Liver (tissue), 9 donors: ENCODE measurements around the gene SLC9A8. TPM values are rescaled to one million over a fixed set of nuclear protein-coding genes. Genes with fewer than 3 reads are reported as not detected.

Source experiments
- DNase-seq: peaks from one replicate; pipeline ENCODE4 v3.0.0-alpha.2; 2017; ENCODE audit warnings: low spot score
- H3K27ac ChIP-seq, 2 donors: one replicate each; pipeline ENCODE4 v1.7.0; 2013; ENCODE audit warnings: inconsistent platforms in 2 of 2, low read length in 2 of 2, control low read depth in 1 of 2, low read depth in 1 of 2, mild to moderate bottlenecking in 1 of 2
- H3K27me3 ChIP-seq, 4 donors: one replicate each; pipeline versions ENCODE4 v1.6.1 to v1.7.0; 2013; ENCODE audit warnings: low read length in 3 of 4, inconsistent platforms in 1 of 4, mild to moderate bottlenecking in 1 of 4, moderate library complexity in 1 of 4; ENCODE audit not compliant: control insufficient read depth in 4 of 4, insufficient read depth in 4 of 4
- H3K36me3 ChIP-seq, 4 donors: one replicate each; pipeline versions ENCODE4 v1.6.1 to v1.7.0; 2013; ENCODE audit warnings: low read length in 3 of 4, mild to moderate bottlenecking in 3 of 4, low read depth in 1 of 4, moderate library complexity in 1 of 4; ENCODE audit not compliant: control insufficient read depth in 4 of 4, insufficient read depth in 3 of 4
- H3K4me1 ChIP-seq, 4 donors: one replicate each; pipeline versions ENCODE4 v1.6.1 to v1.7.0; 2013; ENCODE audit warnings: low read length in 3 of 4, mild to moderate bottlenecking in 3 of 4, moderate library complexity in 1 of 4; ENCODE audit not compliant: control insufficient read depth in 4 of 4, insufficient read depth in 4 of 4
- H3K4me3 ChIP-seq, 3 donors: one replicate each; pipeline versions ENCODE4 v1.6.1 to v1.7.0; 2013; ENCODE audit warnings: low read length in 3 of 3, control low read depth in 1 of 3, low read depth in 1 of 3, mild to moderate bottlenecking in 1 of 3
- H3K9ac ChIP-seq, 2 donors: one replicate each; pipeline ENCODE4 v1.7.0; 2013; ENCODE audit warnings: low read length in 2 of 2, mild to moderate bottlenecking in 2 of 2, moderate library complexity in 2 of 2, control low read depth in 1 of 2, low read depth in 1 of 2
- H3K9me3 ChIP-seq, 4 donors: one replicate each; pipeline versions ENCODE4 v1.6.1 to v1.7.0; 2013; ENCODE audit warnings: low read length in 3 of 4; ENCODE audit not compliant: control insufficient read depth in 4 of 4
- ATF3 ChIP-seq: IDR thresholded peaks from 2 replicates; pipeline ENCODE4 v1.6.1; 2016; ENCODE audit warnings: antibody characterized with exemption
- CTCF ChIP-seq: fragments of 150-350 bp; IDR thresholded peaks from 2 replicates; pipeline ENCODE4 v1.5.1; 2017; ENCODE audit warnings: improper control_type of control experiment, low read depth, low read length; ENCODE audit not compliant: missing input control
- EGR1 ChIP-seq, 2 donors: IDR thresholded peaks; 2 replicates each; pipeline ENCODE4 v1.6.1; 2016 to 2018; ENCODE audit warnings: antibody characterized with exemption in 2 of 2, low read depth in 2 of 2
- FOXA1 ChIP-seq: IDR thresholded peaks from 2 replicates; pipeline ENCODE4 v1.6.1; 2016; ENCODE audit warnings: antibody characterized with exemption
- FOXA2 ChIP-seq: IDR thresholded peaks from 2 replicates; pipeline ENCODE4 v1.6.1; 2016; ENCODE audit warnings: antibody characterized with exemption
- GABPA ChIP-seq, 2 donors: IDR thresholded peaks in 1 of 2; conservative IDR thresholded peaks in 1 of 2; 2 replicates each; pipeline ENCODE4 v1.6.1; 2016; ENCODE audit warnings: antibody characterized with exemption in 2 of 2, mild to moderate bottlenecking in 1 of 2, moderate library complexity in 1 of 2
- HNF4A ChIP-seq, 2 donors: conservative IDR thresholded peaks; 2 replicates each; pipeline ENCODE4 v1.6.1; 2016; ENCODE audit warnings: antibody characterized with exemption in 2 of 2, mild to moderate bottlenecking in 2 of 2
- HNF4G ChIP-seq: IDR thresholded peaks from 2 replicates; pipeline ENCODE4 v1.6.1; 2016; ENCODE audit warnings: antibody characterized with exemption
- JUND ChIP-seq, 2 donors: IDR thresholded peaks; 2 replicates each; pipeline ENCODE4 v1.6.1; 2016; ENCODE audit warnings: antibody characterized with exemption in 2 of 2
- MAX ChIP-seq: IDR thresholded peaks from 2 replicates; pipeline ENCODE4 v1.6.1; 2016; ENCODE audit warnings: antibody characterized with exemption
- NR2F2 ChIP-seq: IDR thresholded peaks from 2 replicates; pipeline ENCODE4 v1.6.1; 2016; ENCODE audit warnings: antibody characterized with exemption
- RAD21 ChIP-seq, 2 donors: IDR thresholded peaks; 2 replicates each; pipeline ENCODE4 v1.6.1; 2016; ENCODE audit warnings: antibody characterized with exemption in 2 of 2, mild to moderate bottlenecking in 2 of 2
- REST ChIP-seq: IDR thresholded peaks from 2 replicates; pipeline ENCODE4 v1.6.1; 2016; ENCODE audit warnings: antibody characterized with exemption, mild to moderate bottlenecking
- RXRA ChIP-seq, 2 donors: IDR thresholded peaks; 2 replicates each; pipeline ENCODE4 v1.6.1; 2017 to 2018; ENCODE audit warnings: antibody characterized with exemption in 2 of 2, mild to moderate bottlenecking in 1 of 2
- SP1 ChIP-seq: IDR thresholded peaks from 2 replicates; pipeline ENCODE4 v1.6.1; 2018; ENCODE audit warnings: antibody characterized with exemption, mild to moderate bottlenecking
- TAF1 ChIP-seq: conservative IDR thresholded peaks from 2 replicates; pipeline ENCODE4 v1.6.1; 2016; ENCODE audit warnings: antibody characterized with exemption, mild to moderate bottlenecking
- YY1 ChIP-seq: IDR thresholded peaks from 2 replicates; pipeline ENCODE4 v1.6.1; 2016; ENCODE audit warnings: antibody characterized with exemption, mild to moderate bottlenecking
- ZBTB33 ChIP-seq: IDR thresholded peaks from 2 replicates; pipeline ENCODE4 v1.6.1; 2016; ENCODE audit warnings: antibody characterized with exemption
- WGBS: extraction: QIAGEN DNeasy Blood & Tissue Kit; methylation state at CpG from one replicate; pipeline ENCODE4 v1.1.7; 2013; 5-methylcytosine and 5-hydroxymethylcytosine counted together
- polyA plus RNA-seq, 2 donors: library from polyadenylated mRNA; stranded (reverse) in 1 of 2; unstranded in 1 of 2; fragments of 200-250 nt in 1 of 2; fragments of >200 nt in 1 of 2; fragmentation: Nextera tagmentation in 1 of 2; extraction: Ambion mirVana in 1 of 2; gene quantifications; one replicate each; pipeline versions ENCODE4 v1.2.1 to v1.2.3, GENCODE V29; 2013 to 2015
- total RNA-seq, 2 donors: library from RNA; depleted of rRNA; stranded (reverse); fragments of >200 nt; gene quantifications; one replicate each; pipeline ENCODE4 v1.2.3, GENCODE V29; 2014
- donor health status: healthy.
- donor health status: healthy.
- donor health status: healthy.
- donor health status: healthy.
- donor health status: healthy.

The SLC9A8 gene
- total and polyA plus RNA-seq, 4 donors, result 4.0 to 9.5 (median 8.6) TPM

- Histone ChIP-seq H3K4me3 (no peak overlapping the region), H3K4me1 (peaks cover 0 to 21% (median 16%) of the 10 kb centered on the region in 4 donors), H3K36me3 (peaks cover 5 to 38% (median 11%) of the 10 kb centered on the region in 4 donors), H3K27ac (no peak overlapping the region), H3K9ac (no peak overlapping the region), H3K27me3 (no peaks in the 10 kb centered on the region), H3K9me3 (no peaks in the 10 kb centered on the region)
- WGBS, result 95% methylated on average over 15 of the region's 15 CpGs
- TF ChIP-seq NR2F2, result no peak
- no peak for TF ChIP-seq RAD21 (IDR thresholded peaks at IDR 0.05)
- no peak for TF ChIP-seq SP1
- no peak for TF ChIP-seq FOXA1
- TF ChIP-seq HNF4G, result no peak
- no peak for TF ChIP-seq GABPA (IDR thresholded peaks at IDR 0.05 in 1 of 2, conservative IDR thresholded peaks at IDR 0.05 in 1 of 2)
- no peak for TF ChIP-seq JUND (IDR thresholded peaks at IDR 0.05)
- no peak for TF ChIP-seq TAF1
- TF ChIP-seq HNF4A (conservative IDR thresholded peaks at IDR 0.05), result no peak
- no peak for TF ChIP-seq ATF3
- no peak for TF ChIP-seq CTCF
- no peak for TF ChIP-seq ZBTB33
- no peak for TF ChIP-seq REST
- no peak for TF ChIP-seq EGR1 (IDR thresholded peaks at IDR 0.05; ENCODE audit: low read depth in 2 of 2)
- TF ChIP-seq RXRA (IDR thresholded peaks at IDR 0.05), result no peak
- no peak for TF ChIP-seq MAX
- no peak for TF ChIP-seq YY1
- TF ChIP-seq FOXA2, result no peak
- DNase-seq, result no peak
These were observed 94.1 kb downstream of the SLC9A8 start for GRCh38 chr20:49906615-49907154.
